ENCODE measurements around the gene DDX43. TPM values are rescaled to one million over a fixed set of nuclear protein-coding genes. Genes with fewer than 3 reads are reported as not detected.
A peak's percentile ranks its signal among the peaks of the same experiment; 100 is the strongest.

DDX43 gene
- polyA plus RNA-seq, 3 donors from 2014 or later, result 1.1 to 3.0 (median 2.9) TPM

DNA sequence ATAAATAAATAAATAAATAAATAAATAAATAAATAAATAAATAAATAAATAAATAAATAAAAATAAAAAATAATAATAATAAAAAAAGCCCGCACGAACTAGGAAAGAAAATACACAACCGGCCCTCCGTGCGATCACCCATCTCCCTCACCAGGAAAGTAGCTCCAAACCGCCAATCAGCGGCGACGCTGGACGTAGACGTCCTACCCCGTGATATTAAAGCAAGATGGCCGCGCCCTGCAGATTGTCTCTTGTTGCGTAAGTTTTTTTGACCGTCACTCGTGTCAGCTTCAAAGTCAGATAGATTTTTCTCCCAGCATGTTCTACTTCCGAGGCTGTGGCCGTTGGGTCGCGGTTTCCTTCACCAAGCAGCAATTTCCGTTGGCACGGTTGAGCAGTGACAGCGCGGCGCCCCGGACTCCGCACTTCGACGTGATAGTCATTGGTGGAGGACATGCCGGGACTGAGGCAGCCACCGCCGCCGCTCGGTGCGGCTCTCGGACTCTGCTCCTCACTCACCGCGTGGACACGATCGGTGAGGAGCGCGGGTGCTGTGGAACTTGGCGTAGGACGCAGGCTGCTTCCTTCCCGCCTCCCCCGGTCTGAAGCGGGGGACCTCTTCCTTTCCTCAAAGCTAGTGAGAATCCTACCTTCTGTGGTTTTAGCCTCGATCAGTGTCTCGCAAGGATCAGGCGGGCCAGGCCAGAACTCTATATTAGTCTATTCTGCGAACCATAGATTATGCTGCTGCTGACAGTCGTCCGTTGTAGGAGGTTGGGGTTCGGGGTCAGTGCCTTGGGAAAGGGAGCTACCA, 67.1 kb downstream of the DDX43 start, which contains the start of gene MTO1:
MTO1 (plus strand) TSS at position 201 of the 814 bp plus-strand sequence; CDS start at position 319, 118 bp downstream.
- Mint-ChIP-seq H3K4me1 (peaks cover 34 to 47% of the 10 kb centered on the region in 2 donors), H3K4me3 (peak within 1 kb of the TSS; percentile 86 to 100 (median 93)), H3K27me3 (ENCODE audit: low read depth in 3 of 3) (peaks cover 9 to 14% (median 10%) of the 10 kb centered on the region in 3 donors), H3K9me3 (no peaks in the 10 kb centered on the region), H3K27ac (peak within 1 kb of the TSS; percentile 91 to 100 (median 96)), H3K36me3 (peaks cover 0 to 5% (median 4%) of the 10 kb centered on the region in 3 donors)
- peak; percentile 87 to 88 (median 87) for DNase-seq

Other genes with a start within 250 kb of the DDX43 start
- gene KHDC1L, start 169.3 kb upstream of the DDX43 start, polyA plus RNA-seq, result under 1 TPM in 1 of 3 donors, not detected in 2; 0.77 TPM
- 1 to 10 TPM; 4.3 to 7.4 (median 7.2) TPM for gene KHDC1, start 131.6 kb upstream of the DDX43 start, polyA plus RNA-seq
- not detected for gene DPPA5, start 40.6 kb upstream of the DDX43 start, polyA plus RNA-seq
- gene KHDC3L, start 32.2 kb upstream of the DDX43 start, polyA plus RNA-seq, result not detected
- under 1 TPM in 1 of 3 donors, not detected in 2; 0.29 TPM for gene OOEP, start 24.9 kb upstream of the DDX43 start, polyA plus RNA-seq
- gene CGAS, start 57.5 kb downstream of the DDX43 start, polyA plus RNA-seq, result 10 to 100 TPM in 1 of 3 donors, 1 to 10 TPM in 2; 4.0 to 11.7 (median 7.7) TPM
- gene MTO1, start 66.9 kb downstream of the DDX43 start, polyA plus RNA-seq, result 10 to 100 TPM; 12.3 to 40.4 (median 28.5) TPM
- over 10,000 TPM in 1 of 3 donors, 1,000 to 10,000 TPM in 2; 4,920 to 10,209 (median 5,498) TPM for gene EEF1A1, start 126.2 kb downstream of the DDX43 start, polyA plus RNA-seq